IMR-90 (cell line): ENCODE measurements around the gene HDGF. TPM values are rescaled to one million over a fixed set of nuclear protein-coding genes. Genes with fewer than 3 reads are reported as not detected.

ENCODE experiments used
- ATAC-seq: fragments of 200-7000 bp; cut with Tn5 transposase; 2 replicates; pipeline ENCODE4 v1.9.1; 2020; ENCODE audit warnings: low read depth, mild to moderate bottlenecking, moderate library complexity
- BruUV-seq: library from RNA; stranded (reverse); fragments of 400-500 nt; replicated peaks from 2 replicates; lab custom pipeline; 2021; lab: Mats Ljungman, UMichigan
- CTCF ChIA-PET: fragments of 300-600 bp; formaldehyde crosslinking; extraction: SDS; loops from one replicate; lab custom pipeline; 2021; ENCODE audit warnings: antibody characterized with exemption; lab: Yijun Ruan, JAX
- POLR2A ChIA-PET: fragments of 300-600 bp; sonication (Branson Sonifier 250); formaldehyde crosslinking; loops from one replicate; lab custom pipeline; 2022; ENCODE audit warnings: antibody characterized with exemption; ENCODE audit not compliant: unreplicated experiment; lab: Charles Lee
- DNase-seq: peaks from one replicate; pipeline ENCODE4 v3.0.0; 2013
- H2AFZ ChIP-seq: replicated peaks from 2 replicates; pipeline ENCODE3; 2013; ENCODE audit warnings: low read length, mild to moderate bottlenecking; ENCODE audit not compliant: poor library complexity
- H2AK5ac ChIP-seq: 2 replicates; pipeline ENCODE4 v1.6.1; 2013; ENCODE audit warnings: low read depth, low read length, inconsistent platforms
- H2AK9ac ChIP-seq: replicated peaks from 2 replicates; pipeline ENCODE3; 2013; ENCODE audit warnings: mild to moderate bottlenecking, low read depth, low read length, moderate library complexity; ENCODE audit not compliant: poor library complexity
- H2BK120ac ChIP-seq: 2 replicates; pipeline ENCODE4 v1.6.1; 2013; ENCODE audit warnings: low read depth, low read length, inconsistent platforms
- H2BK15ac ChIP-seq: 3 replicates; pipeline ENCODE4 v1.6.1; 2013; ENCODE audit warnings: low read depth, low read length, inconsistent platforms
- H2BK20ac ChIP-seq: 2 replicates; pipeline ENCODE4 v1.6.1; 2013; ENCODE audit warnings: low read depth, mild to moderate bottlenecking, inconsistent platforms, low read length, moderate library complexity
- H2BK5ac ChIP-seq: 2 replicates; pipeline ENCODE4 v1.6.1; 2013; ENCODE audit warnings: mild to moderate bottlenecking, low read depth, low read length, inconsistent platforms; ENCODE audit not compliant: poor library complexity, severe bottlenecking
- H3K14ac ChIP-seq: replicated peaks from 2 replicates; pipeline ENCODE4 v1.6.1; 2013; ENCODE audit warnings: low read depth, low read length, inconsistent platforms
- H3K18ac ChIP-seq: 2 replicates; pipeline ENCODE4 v1.6.1; 2013; ENCODE audit warnings: low read depth, low read length, control low read depth
- H3K23ac ChIP-seq: 2 replicates; pipeline ENCODE4 v1.6.1; 2013; ENCODE audit warnings: low read depth, low read length, inconsistent platforms
- H3K27ac ChIP-seq: 2 replicates; pipeline ENCODE4 v1.5.1; 2013; ENCODE audit warnings: mild to moderate bottlenecking, control low read depth, low read length; ENCODE audit not compliant: insufficient read depth
- H3K27me3 ChIP-seq: 2 replicates; pipeline ENCODE4 v1.6.1; 2013; ENCODE audit warnings: low read length; ENCODE audit not compliant: control insufficient read depth, insufficient read depth
- H3K36me3 ChIP-seq: 2 replicates; pipeline ENCODE4 v1.6.1; 2013; ENCODE audit warnings: low read length, mixed read lengths; ENCODE audit not compliant: control insufficient read depth, insufficient read depth
- H3K4ac ChIP-seq: 2 replicates; pipeline ENCODE4 v1.6.1; 2013; ENCODE audit warnings: low read depth, low read length, inconsistent platforms
- H3K4me1 ChIP-seq: 2 replicates; pipeline ENCODE4 v1.6.1; 2013; ENCODE audit warnings: low read length, mixed read lengths; ENCODE audit not compliant: control insufficient read depth, insufficient read depth
- H3K4me2 ChIP-seq: 2 replicates; pipeline ENCODE4 v1.6.1; 2013; ENCODE audit warnings: low read depth, mild to moderate bottlenecking, control low read depth, low read length, moderate library complexity
- H3K4me3 ChIP-seq: 2 replicates; pipeline ENCODE4 v1.5.1; 2013; ENCODE audit warnings: low read depth, mild to moderate bottlenecking, control low read depth, low read length, moderate library complexity; ENCODE audit not compliant: insufficient read depth
- H3K56ac ChIP-seq: 2 replicates; pipeline ENCODE4 v1.6.1; 2013; ENCODE audit warnings: low read length, inconsistent platforms; ENCODE audit not compliant: insufficient read depth; ENCODE audit errors: extremely low read depth
- H3K79me1 ChIP-seq, 2 experiments: 2 replicates each; pipeline ENCODE4 v1.6.1; 2013; ENCODE audit warnings: low read length in 2 of 2, inconsistent platforms in 1 of 2, low read depth in 1 of 2
- H3K9ac ChIP-seq: 2 replicates; pipeline ENCODE4 v1.6.1; 2013; ENCODE audit warnings: low read depth, low read length, control low read depth
- H3K9me1 ChIP-seq: 2 replicates; pipeline ENCODE4 v1.6.1; 2013; ENCODE audit warnings: low read length, inconsistent platforms; ENCODE audit not compliant: insufficient read depth
- H3K9me3 ChIP-seq: 2 replicates; pipeline ENCODE4 v1.6.1; 2013; ENCODE audit warnings: low read length; ENCODE audit not compliant: control insufficient read depth, insufficient read depth
- H4K20me1 ChIP-seq: 2 replicates; pipeline ENCODE4 v1.6.1; 2013; ENCODE audit warnings: low read length, inconsistent platforms; ENCODE audit not compliant: insufficient read depth
- H4K5ac ChIP-seq: 2 replicates; pipeline ENCODE4 v1.6.1; 2013; ENCODE audit warnings: mild to moderate bottlenecking, low read depth, low read length, control low read depth
- H4K8ac ChIP-seq, 2 experiments: 2 replicates each; pipeline ENCODE4 v1.6.1; 2013; ENCODE audit warnings: low read depth in 2 of 2, low read length in 2 of 2, control low read depth in 1 of 2, inconsistent platforms in 1 of 2
- H4K91ac ChIP-seq: 2 replicates; pipeline ENCODE4 v1.6.1; 2013; ENCODE audit warnings: low read depth, low read length, inconsistent platforms; ENCODE audit not compliant: insufficient read depth
- BHLHE40 ChIP-seq: fragments of 150-350 bp; IDR thresholded peaks from 2 replicates; pipeline ENCODE4 v1.6.1; 2016; ENCODE audit warnings: mild to moderate bottlenecking, low read depth, low read length
- CTCF ChIP-seq: conservative IDR thresholded peaks from 2 replicates; pipeline ENCODE4 v1.5.1; 2012; ENCODE audit warnings: mild to moderate bottlenecking, low read depth, low read length, improper control_type of control experiment
- MAZ ChIP-seq: IDR thresholded peaks from 2 replicates; pipeline ENCODE4 v1.6.1; 2012; ENCODE audit warnings: low read depth, mild to moderate bottlenecking, low read length, improper control_type of control experiment, moderate library complexity, borderline replicate concordance
- RCOR1 ChIP-seq: IDR thresholded peaks from 2 replicates; pipeline ENCODE4 v1.6.1; 2012; ENCODE audit warnings: mild to moderate bottlenecking, low read length, improper control_type of control experiment; ENCODE audit not compliant: insufficient replicate concordance
- RFX5 ChIP-seq: IDR thresholded peaks from 2 replicates; pipeline ENCODE4 v1.8.0; 2012; ENCODE audit warnings: low read depth, mild to moderate bottlenecking, low read length, moderate library complexity
- WGBS, 2 experiments: methylation state at CpG; one replicate each; pipeline versions ENCODE4 v1.1.5 to v1.1.7; 2013; ENCODE audit warnings: missing lambda C conversion rate in 2 of 2; ENCODE audit not compliant: insufficient read length in 1 of 2; ENCODE audit errors: extremely low coverage in 2 of 2; 5-methylcytosine and 5-hydroxymethylcytosine counted together
- dilution Hi-C: fragments of 300-500 bp; cut with HindIII; formaldehyde crosslinking; loops from one replicate; pipeline ENCODE4 v1.14.3; 2018; ENCODE audit warnings: low sequenced_read_pairs; ENCODE audit not compliant: unreplicated experiment
- in situ Hi-C: fragments of 300-500 bp; cut with MboI; formaldehyde crosslinking; loops from 3 replicates; pipeline ENCODE4 v1.14.3; 2019; ENCODE audit warnings: low sequenced_read_pairs, inconsistent platforms, mixed read lengths
- intact Hi-C: fragments of 100-400 bp; cut with micrococcal nuclease; formaldehyde crosslinking; loops from 2 replicates; pipeline ENCODE4 v1.10.0; 2022
- polyA plus RNA-seq, 3 experiments: library from polyadenylated mRNA; depleted of rRNA; stranded (reverse); fragments of >200 nt; gene quantifications; 2 replicates each; pipeline ENCODE4 v1.2.3, GENCODE V29; 2012; ENCODE audit warnings: low replicate concordance in 1 of 3
- total RNA-seq: library from RNA; depleted of rRNA; stranded (reverse); fragments of >200 nt; gene quantifications from 2 replicates; pipeline ENCODE4 v1.2.3, GENCODE V29; 2012

The HDGF gene
- total and polyA plus RNA-seq, 2 of the 4 experiments (the other 2 are of a cell fraction): 94.6 to 123 TPM

GRCh38 chr1:156727492-156727891 is 24.0 kb downstream of the HDGF start:
- Histone ChIP-seq H3K79me1 (peaks cover 28 to 70% of the 10 kb centered on the region in 2 experiments), H4K8ac (peak overlapping the region; percentile 98 to 99; a peak in 2 of 4 replicates), H3K9ac (peak overlapping the region; percentile 92), H3K9me1 (peaks cover 8% of the 10 kb centered on the region; the same call in 1 of the 2 replicates), H4K5ac (no peak overlapping the region), H3K23ac (peak overlapping the region; percentile 99; the same call in 1 of the 2 replicates), H4K20me1 (peaks cover 37% of the 10 kb centered on the region), H3K56ac (peak overlapping the region; percentile 92; the same call in 1 of the 2 replicates), H3K4me1 (peaks cover 8% of the 10 kb centered on the region), H2AFZ (no peak overlapping the region), H3K27me3 (no peaks in the 10 kb centered on the region), H3K4me3 (peak overlapping the region; percentile 60), H3K27ac (no peak overlapping the region; the same call in 1 of the 2 replicates), H2BK15ac (no peak overlapping the region), H3K36me3 (peaks cover 26% of the 10 kb centered on the region), H3K4ac (peak overlapping the region; percentile 99), H2BK120ac (no peak overlapping the region), H2AK5ac (no peak overlapping the region; the same call in 1 of the 2 replicates), H2BK5ac (no peak overlapping the region), H2AK9ac (peak overlapping the region; percentile 98), H3K9me3 (no peaks in the 10 kb centered on the region), H3K4me2 (peak overlapping the region; percentile 98), H3K14ac (peak overlapping the region; percentile 99; the same call in 1 of the 2 replicates), H3K18ac (no peak overlapping the region), H4K91ac (peak overlapping the region; percentile 95), H2BK20ac (no peak overlapping the region)
- ATAC-seq (no peak), DNase-seq (no peak)
- CTCF ChIA-PET: interaction anchor here (0.6 to 6.3 kb wide), 4 partner anchors 13 to 133 kb away, joined by 4 to 104 read pairs (median 23); partner anchors contain the start of gene NTRK1
- no TSS peak for BruUV-seq
- POLR2A ChIA-PET: no interaction called here
- in situ Hi-C loops: no loop called here
- no peak for TF ChIP-seq CTCF
- no peak for TF ChIP-seq RCOR1
- TF ChIP-seq MAZ: no peak
- no peak for TF ChIP-seq BHLHE40
- TF ChIP-seq RFX5: no peak
- dilution Hi-C loops: no loop called here
- WGBS, 2 experiments: 88% methylated on average over 2 of the region's 7 CpGs; no CpG with 5 or more reads in 1 of the 2 experiments
- intact Hi-C loops: loop anchor here (2.0 to 10.0 kb wide), 3 partner anchors 39 to 223 kb away; partner anchors contain the start of genes LRRC71, MEF2D and PRCC
